ENCODE results near the gene CFDP1. TPM values are rescaled to one million over a fixed set of nuclear protein-coding genes. Genes with fewer than 3 reads are reported as not detected.

The CFDP1 gene
- total RNA-seq, 4 donors from 2014 or later, result 32.8 to 55.8 (median 45.7) TPM

DNA sequence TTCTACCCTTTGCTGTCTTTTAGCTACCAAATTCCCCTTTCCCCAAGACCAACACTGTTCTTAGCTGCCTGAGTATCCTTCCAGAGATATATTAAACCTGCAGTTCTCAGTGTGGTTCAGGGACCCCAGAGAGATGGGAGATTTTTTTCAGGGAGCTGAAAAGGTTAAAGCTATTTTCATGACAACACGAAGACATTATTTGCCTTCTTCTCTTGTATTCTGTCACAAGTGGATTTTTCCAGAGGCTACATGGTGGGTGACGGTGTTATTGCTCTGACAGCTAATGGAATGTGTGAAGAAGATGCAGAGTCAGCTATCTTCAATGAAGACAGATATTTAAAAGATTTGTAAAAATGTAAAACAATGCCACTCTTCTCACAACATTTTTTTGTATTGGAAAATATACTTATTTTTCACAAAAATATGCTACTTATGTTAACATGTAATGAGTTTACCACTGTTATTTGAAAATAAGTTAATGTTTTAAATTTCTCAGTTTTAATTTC lies 69.0 kb downstream of the CFDP1 start:
- peaks cover 0 to 3% (median 0%) of the 10 kb centered on the region in 3 donors for H3K4me1 ChIP-seq
- no peak overlapping the region for H3K4me3 ChIP-seq
- DNase-seq, result no peak
- intact Hi-C loops (cut with DNase I), result no loop called here
- H3K36me3 ChIP-seq, result peaks cover 0 to 29% (median 0%) of the 10 kb centered on the region in 3 donors
- H3K27ac ChIP-seq, result no peak overlapping the region
- TF ChIP-seq, protein P1, sequence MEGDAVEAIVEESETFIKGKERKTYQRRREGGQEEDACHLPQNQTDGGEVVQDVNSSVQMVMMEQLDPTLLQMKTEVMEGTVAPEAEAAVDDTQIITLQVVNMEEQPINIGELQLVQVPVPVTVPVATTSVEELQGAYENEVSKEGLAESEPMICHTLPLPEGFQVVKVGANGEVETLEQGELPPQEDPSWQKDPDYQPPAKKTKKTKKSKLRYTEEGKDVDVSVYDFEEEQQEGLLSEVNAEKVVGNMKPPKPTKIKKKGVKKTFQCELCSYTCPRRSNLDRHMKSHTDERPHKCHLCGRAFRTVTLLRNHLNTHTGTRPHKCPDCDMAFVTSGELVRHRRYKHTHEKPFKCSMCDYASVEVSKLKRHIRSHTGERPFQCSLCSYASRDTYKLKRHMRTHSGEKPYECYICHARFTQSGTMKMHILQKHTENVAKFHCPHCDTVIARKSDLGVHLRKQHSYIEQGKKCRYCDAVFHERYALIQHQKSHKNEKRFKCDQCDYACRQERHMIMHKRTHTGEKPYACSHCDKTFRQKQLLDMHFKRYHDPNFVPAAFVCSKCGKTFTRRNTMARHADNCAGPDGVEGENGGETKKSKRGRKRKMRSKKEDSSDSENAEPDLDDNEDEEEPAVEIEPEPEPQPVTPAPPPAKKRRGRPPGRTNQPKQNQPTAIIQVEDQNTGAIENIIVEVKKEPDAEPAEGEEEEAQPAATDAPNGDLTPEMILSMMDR (IDR thresholded peaks at IDR 0.05), result no peak
- TF ChIP-seq POLR2A (IDR thresholded peaks at IDR 0.05), result no peak
- H3K27me3 ChIP-seq, result no peaks in the 10 kb centered on the region
- H3K9me3 ChIP-seq, result no peaks in the 10 kb centered on the region
- WGBS, 2 donors, result 82 to 84% methylated on average over 2 of the region's 2 CpGs

DNA sequence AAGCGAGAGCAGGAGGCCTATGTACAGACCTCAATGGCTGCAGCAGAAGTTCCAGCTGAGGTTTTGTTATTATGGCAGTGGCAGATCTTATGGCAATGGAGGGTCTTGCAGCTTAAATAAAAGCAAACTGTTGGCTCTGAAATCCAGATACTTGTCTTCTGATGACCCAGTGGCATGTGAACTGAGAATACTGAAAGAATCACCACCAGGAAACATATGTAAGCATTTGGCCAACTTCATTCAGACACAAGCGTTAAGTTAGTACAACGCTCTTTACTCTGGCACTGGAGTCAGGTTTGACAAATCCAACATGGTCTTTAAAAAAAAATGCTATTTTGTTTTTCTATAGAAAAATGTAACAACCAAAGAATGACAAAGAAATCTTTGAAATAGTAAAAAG lies 70.5 kb downstream of the CFDP1 start:
- intact Hi-C loops (cut with DNase I), result no loop called here

DNA sequence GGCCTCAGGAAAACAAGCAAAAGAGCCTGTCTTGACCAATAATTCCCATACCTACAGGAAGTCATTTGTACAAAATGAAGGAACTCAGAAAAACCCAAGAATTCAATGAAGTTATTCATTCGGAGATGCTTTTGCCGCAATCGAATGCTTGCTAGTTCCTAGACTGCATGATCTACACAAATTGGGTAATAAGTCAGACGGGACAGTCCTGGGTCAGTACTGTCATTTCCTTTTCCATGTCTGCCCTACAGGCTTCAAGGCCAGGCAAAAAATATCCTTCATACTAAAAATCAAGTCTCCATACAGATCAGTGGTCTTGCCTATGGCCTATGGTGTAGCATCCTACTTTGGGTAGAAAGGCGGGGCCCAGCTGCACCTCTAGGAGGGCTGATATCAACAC lies 71.4 kb downstream of the CFDP1 start:
- intact Hi-C loops (cut with DNase I), result no loop called here
- no peak for TF ChIP-seq POLR2A (IDR thresholded peaks at IDR 0.05)
- TF ChIP-seq, protein P1 (IDR thresholded peaks at IDR 0.05), result no peak
- H3K36me3 ChIP-seq, result peaks cover 0 to 18% (median 0%) of the 10 kb centered on the region in 3 donors
- 85 to 100% methylated on average over 5 of the region's 5 CpGs for WGBS, 2 donors
- DNase-seq, result no peak
- H3K4me3 ChIP-seq, result no peak overlapping the region
- no peak overlapping the region for H3K27ac ChIP-seq
- no peaks in the 10 kb centered on the region for H3K4me1 ChIP-seq
- no peaks in the 10 kb centered on the region for H3K9me3 ChIP-seq
- H3K27me3 ChIP-seq, result no peaks in the 10 kb centered on the region

More for the DNA sequence above, 70.5 kb downstream of the CFDP1 start:
- no peaks in the 10 kb centered on the region for H3K4me1 ChIP-seq
- H3K36me3 ChIP-seq, result peaks cover 0 to 27% (median 0%) of the 10 kb centered on the region in 3 donors
- H3K9me3 ChIP-seq, result no peaks in the 10 kb centered on the region
- no peak overlapping the region for H3K4me3 ChIP-seq
- H3K27ac ChIP-seq, result no peak overlapping the region
- no peak for TF ChIP-seq POLR2A (IDR thresholded peaks at IDR 0.05)
- TF ChIP-seq, protein P1 (IDR thresholded peaks at IDR 0.05), result no peak
- H3K27me3 ChIP-seq, result no peaks in the 10 kb centered on the region
- WGBS, 2 donors, result 91 to 92% methylated on average over 3 of the region's 3 CpGs
- DNase-seq, result no peak

DNA sequence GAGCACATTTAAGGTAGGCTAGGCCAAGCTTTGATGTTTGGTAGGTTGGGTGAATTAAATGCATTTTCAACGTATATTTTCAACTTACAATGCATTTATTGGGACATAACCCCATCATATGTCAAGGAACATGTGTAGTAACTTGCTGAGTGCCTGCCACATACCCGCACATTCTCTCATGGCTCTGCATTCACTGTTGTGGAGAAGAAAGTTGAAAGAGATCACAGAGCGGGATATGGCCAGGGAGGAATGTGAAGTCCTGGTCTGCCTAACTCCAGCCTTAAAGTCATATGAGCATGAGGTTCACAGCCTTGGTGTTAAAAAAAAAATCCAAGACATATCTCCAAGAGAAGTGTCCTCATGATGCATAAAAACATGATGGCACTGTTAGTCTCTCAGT lies 79.1 kb downstream of the CFDP1 start:
- Histone ChIP-seq H3K36me3 (peaks cover 0 to 5% (median 0%) of the 10 kb centered on the region in 3 donors), H3K4me1 (peaks cover 0 to 5% (median 4%) of the 10 kb centered on the region in 3 donors), H3K4me3 (no peak overlapping the region), H3K9me3 (no peaks in the 10 kb centered on the region), H3K27ac (no peak overlapping the region), H3K27me3 (no peaks in the 10 kb centered on the region)
- TF ChIP-seq, protein P1 (IDR thresholded peaks at IDR 0.05), result no peak
- no peak for TF ChIP-seq POLR2A (IDR thresholded peaks at IDR 0.05)
- DNase-seq, result no peak
- WGBS, 2 donors, result 93% methylated on average over 3 of the region's 3 CpGs
- intact Hi-C loops (cut with DNase I), result no loop called here

DNA sequence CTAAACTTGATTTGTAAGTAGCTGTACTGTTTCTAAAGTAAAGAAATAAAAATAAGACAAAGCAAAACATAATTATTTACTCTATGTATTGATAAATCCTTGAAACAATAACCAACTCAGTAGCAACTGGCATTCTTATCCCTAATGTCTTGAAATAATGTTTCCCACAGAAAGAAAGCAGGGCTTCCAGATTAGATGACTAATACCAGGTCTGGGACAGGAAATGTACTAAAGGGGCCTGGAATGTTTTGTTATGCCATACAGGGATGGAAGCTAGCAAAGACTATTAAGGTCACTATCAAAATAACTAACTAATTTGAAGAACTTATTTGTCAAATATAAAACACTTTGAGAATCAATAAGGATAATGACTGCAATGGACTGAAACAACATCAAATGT lies 82.1 kb downstream of the CFDP1 start:
- H3K27me3 ChIP-seq, result no peaks in the 10 kb centered on the region
- TF ChIP-seq POLR2A (IDR thresholded peaks at IDR 0.05), result no peak
- TF ChIP-seq, protein P1 (IDR thresholded peaks at IDR 0.05), result no peak
- peaks cover 0 to 5% (median 4%) of the 10 kb centered on the region in 3 donors for H3K4me1 ChIP-seq
- H3K27ac ChIP-seq, result no peak overlapping the region
- DNase-seq, result no peak
- intact Hi-C loops (cut with DNase I), result no loop called here
- H3K36me3 ChIP-seq, result peaks cover 0 to 5% (median 0%) of the 10 kb centered on the region in 3 donors
- H3K4me3 ChIP-seq, result no peak overlapping the region
- no peaks in the 10 kb centered on the region for H3K9me3 ChIP-seq

Data from esophagus squamous epithelium (tissue), 5 donors.